Activated T-cell treated with anti-CD3 and anti-CD28 coated beads, Interleukin-2, amount 50 U/mL, for 4 hours (primary cell): ENCODE data around the gene PC. TPM values are rescaled to one million over a fixed set of nuclear protein-coding genes. Genes with fewer than 3 reads are reported as not detected.
A peak's percentile ranks its signal among the peaks of the same experiment; 100 is the strongest.

ENCODE experiments used
- ATAC-seq, 2 donors: fragments of 200-7000 bp; cut with Tn5 transposase; one replicate each; pipeline ENCODE4 v1.10.0; 2021
- DNase-seq: peaks from one replicate; pipeline ENCODE4 v3.0.0-alpha.2; 2020
- H3K27me3 Mint-ChIP-seq: one replicate; pipeline ENCODE4 v1.8.0; 2021; ENCODE audit warnings: low read depth, mixed read lengths
- H3K36me3 Mint-ChIP-seq: one replicate; pipeline ENCODE4 v1.8.0; 2022; ENCODE audit warnings: mixed read lengths; ENCODE audit not compliant: insufficient read depth
- H3K4me1 Mint-ChIP-seq: one replicate; pipeline ENCODE4 v1.8.0; 2021; ENCODE audit warnings: low read depth, mixed read lengths
- H3K4me3 Mint-ChIP-seq: one replicate; pipeline ENCODE4 v1.8.0; 2021; ENCODE audit warnings: mild to moderate bottlenecking, moderate library complexity, mixed read lengths
- H3K9me3 Mint-ChIP-seq: one replicate; pipeline ENCODE4 v1.8.0; 2021; ENCODE audit warnings: mixed read lengths
- total RNA-seq, 3 donors: library from RNA; stranded (reverse); gene quantifications; one replicate each; pipeline ENCODE4 v1.2.1, GENCODE V29; 2021

PC gene
- total RNA-seq, 3 donors from 2014 or later, result 17.5 to 20.0 (median 18.4) TPM

GRCh38 chr11:66904055-66904454 is 54.1 kb downstream of the PC start:
- H3K9me3 Mint-ChIP-seq, result no peaks in the 10 kb centered on the region
- H3K4me3 Mint-ChIP-seq, result no peak overlapping the region
- no peaks in the 10 kb centered on the region for H3K27me3 Mint-ChIP-seq

GRCh38 chr11:66902486-66903177 is 55.6 kb downstream of the PC start:
- no peaks in the 10 kb centered on the region for H3K4me1 Mint-ChIP-seq
- no peak overlapping the region for H3K4me3 Mint-ChIP-seq
- ATAC-seq (no peak), DNase-seq (no peak)
- H3K27me3 Mint-ChIP-seq, result no peaks in the 10 kb centered on the region
- H3K9me3 Mint-ChIP-seq, result no peaks in the 10 kb centered on the region
- no peaks in the 10 kb centered on the region for H3K36me3 Mint-ChIP-seq

More at GRCh38 chr11:66904055-66904454, 54.1 kb downstream of the PC start:
- ATAC-seq (no peak), DNase-seq (no peak)
- Mint-ChIP-seq H3K36me3 (no peaks in the 10 kb centered on the region), H3K4me1 (no peaks in the 10 kb centered on the region)

GRCh38 chr11:66901964-66902390 is 56.2 kb downstream of the PC start:
- no peaks in the 10 kb centered on the region for H3K9me3 Mint-ChIP-seq
- H3K27me3 Mint-ChIP-seq, result no peaks in the 10 kb centered on the region
- no peaks in the 10 kb centered on the region for H3K36me3 Mint-ChIP-seq
- no peak overlapping the region for H3K4me3 Mint-ChIP-seq
- no peak for DNase-seq
- H3K4me1 Mint-ChIP-seq, result no peaks in the 10 kb centered on the region
- ATAC-seq, result no peak

- DNase-seq (no peak), ATAC-seq (no peak)
- Mint-ChIP-seq H3K36me3 (no peaks in the 10 kb centered on the region), H3K27me3 (peaks cover 4% of the 10 kb centered on the region), H3K9me3 (no peaks in the 10 kb centered on the region), H3K4me1 (peaks cover 8% of the 10 kb centered on the region), H3K4me3 (no peak overlapping the region)
Observed at GRCh38 chr11:66894141-66894540, 64.0 kb downstream of the PC start.

GRCh38 chr11:66892911-66893310 is 65.3 kb downstream of the PC start:
- peaks cover 8% of the 10 kb centered on the region for H3K4me1 Mint-ChIP-seq
- no peaks in the 10 kb centered on the region for H3K9me3 Mint-ChIP-seq
- H3K36me3 Mint-ChIP-seq, result no peaks in the 10 kb centered on the region
- H3K4me3 Mint-ChIP-seq, result no peak overlapping the region
- DNase-seq, result no peak
- H3K27me3 Mint-ChIP-seq, result peaks cover 4% of the 10 kb centered on the region
- ATAC-seq, result no peak

- H3K27me3 Mint-ChIP-seq, result peaks cover 4% of the 10 kb centered on the region
- no peaks in the 10 kb centered on the region for H3K36me3 Mint-ChIP-seq
- ATAC-seq, result peak; percentile 100
- H3K4me1 Mint-ChIP-seq, result peaks cover 8% of the 10 kb centered on the region
- DNase-seq, result no peak
- H3K9me3 Mint-ChIP-seq, result no peaks in the 10 kb centered on the region
- H3K4me3 Mint-ChIP-seq, result no peak overlapping the region
Observed at GRCh38 chr11:66891851-66892660, 66.1 kb downstream of the PC start.

DNA sequence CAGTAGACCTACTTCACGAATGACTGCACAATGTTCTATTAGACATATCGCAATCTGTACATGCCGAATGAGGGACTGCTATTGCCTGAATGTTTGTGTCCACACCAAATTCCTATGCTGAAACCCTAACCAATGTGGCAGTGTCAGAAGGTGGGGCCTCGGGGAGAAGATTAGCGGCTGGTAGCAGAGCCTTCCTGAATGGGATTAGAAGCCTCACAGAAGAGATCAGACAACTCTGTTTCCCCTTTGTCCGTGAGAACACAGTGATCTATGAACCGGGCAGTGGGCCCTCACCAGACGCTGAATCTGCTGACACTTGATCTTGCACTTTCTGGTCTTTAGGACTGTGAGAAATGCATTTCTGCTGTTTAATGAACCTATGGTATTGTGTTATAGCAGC is 68.2 kb downstream of the PC start:
- H3K27me3 Mint-ChIP-seq, result peaks cover 4% of the 10 kb centered on the region
- no peak for DNase-seq
- no peak for ATAC-seq
- H3K9me3 Mint-ChIP-seq, result no peaks in the 10 kb centered on the region
- H3K4me1 Mint-ChIP-seq, result peaks cover 8% of the 10 kb centered on the region
- no peak overlapping the region for H3K4me3 Mint-ChIP-seq
- H3K36me3 Mint-ChIP-seq, result no peaks in the 10 kb centered on the region

DNA sequence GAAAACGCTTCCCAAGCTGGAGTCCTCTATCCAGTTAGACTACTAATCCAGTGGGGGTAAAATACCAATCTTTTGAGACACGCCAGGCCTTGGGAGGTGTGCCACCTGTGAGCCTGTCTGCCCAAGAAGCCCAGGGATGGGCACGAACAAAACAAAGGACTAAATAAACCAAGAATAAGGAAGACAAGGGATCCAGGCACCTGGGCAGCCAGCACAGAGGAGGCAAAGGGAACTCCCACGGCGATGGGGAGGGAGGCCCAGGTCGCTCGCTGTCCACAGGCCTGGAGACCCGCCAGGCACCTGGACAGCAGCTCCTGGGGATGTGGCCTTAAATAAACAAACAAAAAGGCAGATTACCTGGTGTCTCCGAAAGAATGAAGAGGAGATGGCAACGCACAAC is 69.9 kb downstream of the PC start:
- peaks cover 4% of the 10 kb centered on the region for H3K27me3 Mint-ChIP-seq
- H3K9me3 Mint-ChIP-seq, result no peaks in the 10 kb centered on the region
- H3K4me3 Mint-ChIP-seq, result no peak overlapping the region
- no peaks in the 10 kb centered on the region for H3K36me3 Mint-ChIP-seq
- DNase-seq, result no peak
- no peak for ATAC-seq
- H3K4me1 Mint-ChIP-seq, result peaks cover 8% of the 10 kb centered on the region

DNA sequence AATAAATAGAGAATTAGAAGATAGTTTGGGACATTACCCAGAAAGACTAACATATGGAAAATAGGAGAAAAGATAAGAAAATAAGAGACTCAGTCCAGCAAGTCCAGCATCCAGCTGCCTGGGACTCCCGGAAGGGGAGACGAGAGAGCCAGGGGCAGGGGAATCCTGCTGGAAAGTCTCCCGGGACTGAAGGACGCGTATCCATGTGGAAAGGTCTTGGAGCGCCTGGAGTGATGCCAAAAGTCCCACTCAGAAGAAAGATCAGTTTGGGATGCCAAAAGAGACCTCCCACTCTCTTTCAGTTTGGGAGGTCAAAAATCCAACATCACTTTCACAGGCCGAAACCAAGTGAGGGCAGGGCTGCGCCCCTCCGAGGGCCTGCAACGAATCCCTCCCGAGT is 70.7 kb downstream of the PC start:
- no peak for ATAC-seq

GRCh38 chr11:66886671-66887221 is 71.4 kb downstream of the PC start:
- Mint-ChIP-seq H3K4me3 (no peak overlapping the region), H3K4me1 (peaks cover under 1% of the 10 kb centered on the region), H3K36me3 (no peaks in the 10 kb centered on the region), H3K27me3 (no peaks in the 10 kb centered on the region), H3K9me3 (no peaks in the 10 kb centered on the region)
- ATAC-seq (no peak), DNase-seq (no peak)

More for the DNA sequence above, 70.7 kb downstream of the PC start:
- Mint-ChIP-seq H3K27me3 (peaks cover 4% of the 10 kb centered on the region), H3K36me3 (no peaks in the 10 kb centered on the region), H3K4me3 (no peak overlapping the region), H3K9me3 (no peaks in the 10 kb centered on the region), H3K4me1 (peaks cover 8% of the 10 kb centered on the region)
- no peak for DNase-seq

DNA sequence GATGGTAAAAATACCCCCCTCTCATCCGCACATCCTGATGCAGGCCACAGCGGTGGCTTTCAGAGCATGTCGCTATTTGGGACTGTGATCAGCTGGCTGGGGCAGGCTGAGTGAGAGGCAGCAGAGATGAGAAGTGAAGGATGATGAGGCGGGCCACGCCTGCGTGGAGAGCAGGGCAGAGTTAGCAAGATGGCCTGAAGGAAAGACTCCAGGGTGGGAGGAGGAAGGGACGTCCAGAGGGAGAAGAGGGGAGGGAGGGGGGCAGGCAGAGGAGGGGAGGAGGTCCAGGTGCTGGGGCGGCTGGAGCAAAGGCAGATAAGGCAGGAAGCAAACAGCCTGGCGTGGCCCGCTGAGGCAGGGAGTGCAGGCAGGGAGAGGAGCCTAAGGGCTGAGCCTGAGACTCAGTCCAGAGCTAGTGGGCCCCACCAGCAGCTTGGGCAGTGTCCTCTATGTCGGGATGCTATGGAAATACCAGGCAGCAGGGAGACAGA is 72.2 kb downstream of the PC start:
- Mint-ChIP-seq H3K36me3 (no peaks in the 10 kb centered on the region), H3K27me3 (no peaks in the 10 kb centered on the region), H3K4me1 (peaks cover 5% of the 10 kb centered on the region), H3K9me3 (no peaks in the 10 kb centered on the region), H3K4me3 (no peak overlapping the region)
- ATAC-seq (no peak), DNase-seq (no peak)

DNA sequence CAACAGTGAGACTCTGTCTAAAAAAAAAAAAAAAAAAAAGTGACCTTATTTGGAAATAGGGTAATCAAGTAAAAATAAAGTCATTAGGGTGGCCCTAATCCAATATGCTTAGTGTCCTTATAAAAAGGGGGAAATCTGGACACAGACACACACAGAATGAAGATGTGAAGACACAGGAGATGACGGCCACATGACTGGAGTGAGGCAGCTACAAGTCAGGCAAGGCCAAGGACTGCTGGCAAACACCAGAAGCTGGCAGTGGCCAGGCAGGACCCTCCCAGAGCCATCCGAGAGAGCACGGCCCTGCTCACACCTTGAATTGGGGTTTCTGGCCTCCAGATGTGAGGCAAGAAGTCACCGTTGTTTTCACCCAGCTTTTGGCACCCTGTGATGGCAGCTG is 72.7 kb downstream of the PC start:
- DNase-seq (no peak), ATAC-seq (no peak)
- Mint-ChIP-seq H3K27me3 (no peaks in the 10 kb centered on the region), H3K9me3 (no peaks in the 10 kb centered on the region), H3K4me3 (no peak overlapping the region), H3K36me3 (no peaks in the 10 kb centered on the region), H3K4me1 (peaks cover 10% of the 10 kb centered on the region)

DNA sequence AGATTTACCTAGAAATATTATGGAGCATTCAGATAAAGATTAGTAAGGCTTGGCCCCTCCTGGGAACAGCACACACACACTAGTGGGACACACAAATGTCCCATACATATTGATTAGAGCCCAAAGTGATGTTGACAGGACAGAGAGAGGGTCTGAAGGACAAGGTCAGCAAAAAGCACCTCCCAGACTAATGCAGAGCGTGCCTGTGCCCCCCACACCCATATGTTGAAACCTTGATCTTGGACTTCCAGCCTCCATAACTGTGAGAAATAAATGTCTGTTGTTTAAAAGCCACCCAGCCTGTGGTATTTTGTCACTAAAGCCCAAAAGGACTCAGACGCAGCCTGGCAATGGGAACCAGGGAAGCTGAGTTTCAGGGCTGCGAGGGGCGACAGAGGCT is 73.7 kb downstream of the PC start:
- Mint-ChIP-seq H3K36me3 (no peaks in the 10 kb centered on the region), H3K27me3 (no peaks in the 10 kb centered on the region), H3K9me3 (no peaks in the 10 kb centered on the region), H3K4me3 (no peak overlapping the region), H3K4me1 (peaks cover 14% of the 10 kb centered on the region)
- ATAC-seq (no peak), DNase-seq (no peak)

DNA sequence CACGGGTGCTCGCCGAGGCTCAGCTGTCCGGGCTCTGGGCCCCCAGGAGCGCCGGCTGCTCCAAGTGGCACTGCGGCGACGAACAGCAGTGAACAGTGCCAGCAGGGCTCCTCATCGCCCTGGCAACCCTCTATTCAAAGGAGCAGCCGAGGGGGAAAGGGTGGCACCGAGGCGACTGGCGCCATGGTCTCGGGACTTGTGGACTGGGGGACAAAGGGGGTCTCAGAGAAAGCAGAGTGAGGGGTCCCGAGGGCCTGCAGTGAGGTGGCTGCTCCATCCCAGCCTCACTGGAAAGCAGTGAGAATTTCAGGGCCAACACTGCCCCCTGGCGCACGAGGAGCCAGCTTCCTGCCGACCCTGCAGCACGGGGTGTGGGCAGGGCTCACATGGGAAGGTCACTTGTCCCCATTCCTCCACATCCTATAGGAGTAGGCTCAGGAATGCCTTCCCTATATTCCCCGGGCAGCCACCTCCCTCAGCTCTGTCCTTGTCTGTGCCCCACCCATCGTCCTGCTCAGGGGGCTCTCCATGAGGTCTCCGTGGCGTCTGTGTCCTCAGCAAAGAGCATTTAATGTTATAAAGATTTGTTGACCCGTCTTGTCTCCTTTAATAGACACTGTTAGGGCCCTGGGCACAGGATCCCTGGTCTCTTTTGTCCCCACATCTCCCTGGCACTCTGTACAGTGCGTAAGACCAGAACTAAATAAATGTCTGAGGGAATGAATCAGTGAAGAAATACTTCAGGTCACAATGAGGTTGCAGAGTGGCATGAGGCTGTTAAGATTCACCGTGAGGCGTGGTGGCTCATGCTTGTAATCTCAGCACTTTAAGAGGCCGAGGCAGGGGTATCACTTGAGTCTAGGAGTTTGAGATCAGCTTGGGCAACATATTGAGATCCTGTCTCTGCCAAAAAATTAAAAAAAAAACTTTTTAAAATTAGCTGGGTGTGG is 74.9 kb downstream of the PC start:
- ATAC-seq (peak; percentile 75 to 80), DNase-seq (peak; percentile 50)
- Mint-ChIP-seq H3K4me1 (peaks cover 14% of the 10 kb centered on the region), H3K4me3 (no peak overlapping the region), H3K36me3 (no peaks in the 10 kb centered on the region), H3K27me3 (no peaks in the 10 kb centered on the region), H3K9me3 (no peaks in the 10 kb centered on the region)
